NB4 (cell line): ENCODE results near the gene VPS37B.

Experiments used
- DNase-seq: peaks from one replicate; pipeline ENCODE4 v3.0.0; 2010; ENCODE audit warnings: low read depth
- H3K4me3 ChIP-seq: one replicate; pipeline ENCODE4 v1.5.1; 2011; ENCODE audit warnings: mild to moderate bottlenecking, low read depth, low read length, moderate library complexity
- MYC ChIP-seq: IDR thresholded peaks from 2 replicates; pipeline ENCODE4 v1.6.1; 2011; ENCODE audit warnings: low read depth, low read length
- POLR2A ChIP-seq: IDR thresholded peaks from 2 replicates; pipeline ENCODE4 v1.6.1; 2011; ENCODE audit warnings: mild to moderate bottlenecking; ENCODE audit not compliant: insufficient read length; ENCODE audit errors: extremely low read depth
- TF ChIP-seq, protein P1 (sequence below): IDR thresholded peaks from 2 replicates; pipeline ENCODE4 v1.6.1; 2011; ENCODE audit warnings: low read depth, low read length
- TF ChIP-seq, protein P2 (sequence below): IDR thresholded peaks from one replicate; pipeline ENCODE4 v1.5.1; 2012; ENCODE audit warnings: low read depth, low read length

Gene VPS37B

DNA sequence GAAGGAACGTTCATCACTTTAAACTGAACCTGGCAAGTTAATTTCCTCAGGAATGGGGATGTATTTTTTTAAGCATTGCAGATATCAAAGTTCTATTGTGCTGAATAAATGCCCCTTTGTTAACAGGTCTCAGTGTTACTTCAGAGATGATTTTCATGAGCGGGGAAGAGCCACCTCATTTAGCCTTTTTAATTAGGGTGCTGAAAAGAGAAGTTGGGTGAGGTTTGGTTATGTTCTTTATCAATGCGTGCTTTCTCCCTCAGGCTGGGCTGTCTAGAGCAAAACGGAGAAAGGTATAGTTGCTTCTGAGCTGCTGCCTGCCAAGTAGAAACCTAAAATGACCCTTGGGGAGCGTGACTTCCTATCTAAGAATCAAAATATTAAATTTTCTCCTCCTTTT lies 68.7 kb downstream of the VPS37B start:
- no peak for TF ChIP-seq MYC
- peak; percentile 42 for DNase-seq
- H3K4me3 ChIP-seq, result no peak overlapping the region

DNA sequence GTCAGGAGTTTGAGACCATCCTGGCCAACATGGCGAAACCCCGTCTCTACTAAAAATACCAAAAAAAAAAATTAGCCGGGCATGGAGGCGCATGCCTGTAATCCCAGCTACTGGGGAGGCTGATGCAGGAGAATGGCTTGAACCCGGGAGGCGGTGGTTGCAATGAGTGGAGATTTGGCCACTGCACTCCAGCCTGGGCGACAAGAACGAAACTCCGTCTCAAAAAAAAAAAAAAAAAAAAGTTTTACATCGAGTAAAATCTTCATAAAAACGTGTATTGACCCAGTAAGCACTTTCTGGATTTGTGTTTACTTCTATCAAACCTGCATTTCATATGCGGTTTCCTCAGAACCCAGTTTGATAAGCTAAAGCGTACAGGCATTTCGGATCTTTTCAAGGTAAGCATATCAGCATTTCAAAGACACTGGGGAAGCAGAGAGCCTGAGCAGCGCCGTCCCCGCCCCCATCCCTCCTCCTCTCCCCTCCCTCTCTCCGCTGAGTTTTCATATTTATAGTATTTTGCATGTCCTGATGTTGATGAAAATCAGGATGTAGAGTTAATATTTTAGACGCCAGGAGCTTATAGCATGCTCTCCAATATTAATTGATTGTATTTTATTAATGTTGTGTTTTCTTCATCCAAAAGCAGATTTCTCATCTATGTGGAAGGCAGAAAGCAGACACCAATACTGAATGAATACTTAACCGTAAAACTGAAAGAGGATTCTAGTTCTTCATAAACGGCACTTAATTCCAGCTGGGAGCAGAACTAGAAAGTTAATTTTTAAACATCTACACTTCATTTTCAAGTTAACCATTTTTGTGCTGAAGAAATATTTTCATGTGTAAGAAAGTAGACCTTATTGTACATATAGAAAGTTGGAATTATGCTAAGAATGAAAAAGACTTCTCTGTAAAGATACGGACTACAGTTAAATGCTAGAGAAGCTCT lies 69.9 kb downstream of the VPS37B start:
- peak; percentile 35 for DNase-seq
- TF ChIP-seq, protein P1, sequence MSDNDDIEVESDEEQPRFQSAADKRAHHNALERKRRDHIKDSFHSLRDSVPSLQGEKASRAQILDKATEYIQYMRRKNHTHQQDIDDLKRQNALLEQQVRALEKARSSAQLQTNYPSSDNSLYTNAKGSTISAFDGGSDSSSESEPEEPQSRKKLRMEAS, result no peak
- TF ChIP-seq, protein P2, sequence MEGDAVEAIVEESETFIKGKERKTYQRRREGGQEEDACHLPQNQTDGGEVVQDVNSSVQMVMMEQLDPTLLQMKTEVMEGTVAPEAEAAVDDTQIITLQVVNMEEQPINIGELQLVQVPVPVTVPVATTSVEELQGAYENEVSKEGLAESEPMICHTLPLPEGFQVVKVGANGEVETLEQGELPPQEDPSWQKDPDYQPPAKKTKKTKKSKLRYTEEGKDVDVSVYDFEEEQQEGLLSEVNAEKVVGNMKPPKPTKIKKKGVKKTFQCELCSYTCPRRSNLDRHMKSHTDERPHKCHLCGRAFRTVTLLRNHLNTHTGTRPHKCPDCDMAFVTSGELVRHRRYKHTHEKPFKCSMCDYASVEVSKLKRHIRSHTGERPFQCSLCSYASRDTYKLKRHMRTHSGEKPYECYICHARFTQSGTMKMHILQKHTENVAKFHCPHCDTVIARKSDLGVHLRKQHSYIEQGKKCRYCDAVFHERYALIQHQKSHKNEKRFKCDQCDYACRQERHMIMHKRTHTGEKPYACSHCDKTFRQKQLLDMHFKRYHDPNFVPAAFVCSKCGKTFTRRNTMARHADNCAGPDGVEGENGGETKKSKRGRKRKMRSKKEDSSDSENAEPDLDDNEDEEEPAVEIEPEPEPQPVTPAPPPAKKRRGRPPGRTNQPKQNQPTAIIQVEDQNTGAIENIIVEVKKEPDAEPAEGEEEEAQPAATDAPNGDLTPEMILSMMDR, result no peak
- TF ChIP-seq POLR2A (no peak), MYC (no peak)
- H3K4me3 ChIP-seq, result peak overlapping the region; percentile 25

DNA sequence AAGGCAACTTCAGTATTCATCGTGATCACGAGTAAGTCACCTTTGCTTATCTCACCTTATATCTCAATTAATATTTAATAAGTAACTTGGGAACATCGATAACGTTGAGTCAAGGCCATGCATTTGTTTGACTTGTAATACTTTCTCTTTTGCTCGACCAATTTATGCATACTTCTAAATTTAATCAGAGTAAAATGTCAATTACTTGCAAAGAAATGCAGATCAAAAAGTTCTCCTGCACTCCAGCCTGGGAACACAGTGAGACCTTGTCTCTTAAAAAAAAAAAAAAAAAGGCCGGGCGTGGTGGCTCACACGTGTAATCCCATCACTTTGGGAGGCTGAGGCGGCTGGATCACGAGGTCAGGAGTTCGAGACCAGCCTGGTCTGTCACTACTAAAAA lies 72.5 kb downstream of the VPS37B start:
- no peak for DNase-seq

DNA sequence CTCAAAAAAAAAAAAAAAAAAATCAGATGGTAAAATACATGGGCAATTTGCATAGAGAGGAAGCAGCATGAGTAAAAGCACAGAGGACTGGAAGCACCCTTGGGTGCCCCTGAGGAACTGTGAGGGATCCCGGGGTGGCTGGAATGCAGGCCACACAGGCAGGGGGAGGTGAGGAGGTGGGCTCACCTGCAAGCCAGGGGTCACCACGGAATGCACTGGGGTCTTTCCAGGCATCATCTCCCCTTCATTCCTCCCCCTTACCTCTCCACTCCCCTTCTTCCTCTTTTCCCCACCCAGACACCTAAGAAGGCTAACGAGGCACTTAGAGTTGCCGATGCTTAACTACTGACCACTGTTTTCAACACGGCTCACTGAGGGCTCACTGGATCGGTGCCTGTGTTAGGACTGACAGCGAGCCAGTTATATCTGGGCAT lies 75.1 kb downstream of the VPS37B start:
- H3K4me3 ChIP-seq, result no peak overlapping the region
- no peak for DNase-seq
- TF ChIP-seq POLR2A (no peak), MYC (no peak)
- TF ChIP-seq, protein P1, result no peak
- TF ChIP-seq, protein P2, result no peak

More for the DNA sequence above, 72.5 kb downstream of the VPS37B start:
- no peak overlapping the region for H3K4me3 ChIP-seq
- TF ChIP-seq, protein P1, result no peak
- TF ChIP-seq POLR2A (no peak), MYC (no peak)
- TF ChIP-seq, protein P2, result no peak

DNA sequence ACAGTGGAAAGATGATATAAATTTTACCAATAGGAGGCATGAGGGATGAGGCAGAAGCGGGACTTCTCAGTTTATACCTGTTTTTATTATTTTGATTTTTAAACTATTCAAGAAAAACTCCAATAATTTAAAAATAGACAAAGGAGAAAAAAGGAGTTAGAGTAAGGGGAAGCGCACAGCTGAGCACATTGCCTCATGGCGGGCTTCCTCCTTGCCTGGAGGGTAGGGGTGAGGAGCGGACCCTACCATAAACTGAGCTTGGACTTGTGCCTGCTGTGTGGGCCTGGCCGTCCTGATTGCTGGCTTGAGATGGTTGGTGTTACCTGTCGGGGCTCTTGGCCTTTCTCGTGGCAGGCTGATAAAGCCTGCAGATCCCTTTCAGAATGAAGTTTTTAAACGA lies 75.8 kb downstream of the VPS37B start:
- no peak overlapping the region for H3K4me3 ChIP-seq
- no peak for DNase-seq
- no peak for TF ChIP-seq POLR2A
- TF ChIP-seq, protein P1, result no peak
- TF ChIP-seq, protein P2, result no peak
- no peak for TF ChIP-seq MYC

DNA sequence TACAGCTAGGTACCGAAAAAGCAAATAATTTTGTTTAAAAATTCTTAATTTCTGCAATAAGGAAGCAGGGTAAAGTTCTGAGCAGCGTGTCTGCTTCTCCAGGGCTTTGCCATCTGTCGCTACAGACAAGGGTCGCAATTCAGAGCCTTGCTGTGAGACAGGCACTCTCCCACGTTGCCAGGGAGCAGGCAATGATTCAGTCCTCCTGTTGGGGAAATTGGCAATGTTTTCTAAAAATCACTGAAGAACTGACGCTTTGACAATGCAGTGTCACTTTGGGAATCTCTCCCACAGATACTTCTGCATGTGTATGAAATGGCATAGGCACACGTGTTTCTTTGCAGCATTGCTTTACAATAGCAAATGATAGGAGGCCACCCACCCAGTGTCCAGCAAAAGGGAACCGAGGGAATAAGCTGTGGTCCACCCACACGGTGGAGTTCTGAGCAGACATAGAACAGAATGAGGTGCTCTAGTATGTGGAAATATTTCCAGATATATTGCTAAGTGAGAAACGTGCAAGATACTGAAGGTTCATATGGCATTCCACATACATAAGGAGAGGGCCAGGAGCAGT lies 76.6 kb downstream of the VPS37B start:
- TF ChIP-seq, protein P2, result no peak
- TF ChIP-seq MYC, result no peak
- TF ChIP-seq POLR2A, result no peak
- TF ChIP-seq, protein P1, result no peak
- H3K4me3 ChIP-seq, result no peak overlapping the region
- DNase-seq, result no peak
